ENCODE results near the gene KCNJ3. TPM values are rescaled to one million over a fixed set of nuclear protein-coding genes. Genes with fewer than 3 reads are reported as not detected.

Gene KCNJ3
- total and polyA plus RNA-seq, 4 experiments from 2014 or later: not detected

- no peak overlapping the region for H3K27ac Mint-ChIP-seq
- Histone ChIP-seq H3K4me1 (ENCODE audit: insufficient read depth, low read length) (no peaks in the 10 kb centered on the region), H3K9me3 (ENCODE audit: control insufficient read depth in 1 of 2, low read length in 2 of 2) (no peaks in the 10 kb centered on the region), H3K27ac (ENCODE audit: low read depth, low read length) (no peak overlapping the region), H3K36me3 (ENCODE audit: insufficient read depth, low read length) (no peaks in the 10 kb centered on the region), H3K27me3 (ENCODE audit: insufficient read depth, low read length) (no peaks in the 10 kb centered on the region), H3K4me3 (ENCODE audit: low read length in 2 of 2) (no peak overlapping the region)
- CTCF ChIA-PET (ENCODE audit: partially characterized antibody): no interaction called here
- intact Hi-C loops (cut with micrococcal nuclease): no loop called here
- H3K9me3 Mint-ChIP-seq: peaks cover 0 to 7% (median 2%) of the 10 kb centered on the region in 8 donors
- H3K27me3 Mint-ChIP-seq: no peaks in the 10 kb centered on the region
- POLR2A ChIA-PET (ENCODE audit: partially characterized antibody): no interaction called here
- H3K36me3 Mint-ChIP-seq: no peaks in the 10 kb centered on the region
- H3K4me3 Mint-ChIP-seq: no peak overlapping the region
- DNase-seq: no peak
- no peaks in the 10 kb centered on the region for H3K4me1 Mint-ChIP-seq
Observed at GRCh38 chr2:154724194-154724797, 25.8 kb downstream of the KCNJ3 start.

GRCh38 chr2:154740361-154740760 lies 41.9 kb downstream of the KCNJ3 start:
- no peak overlapping the region for H3K4me3 Mint-ChIP-seq
- H3K27ac Mint-ChIP-seq: no peak overlapping the region
- CTCF ChIA-PET (ENCODE audit: partially characterized antibody): no interaction called here
- Histone ChIP-seq H3K4me3 (ENCODE audit: low read length in 2 of 2) (no peak overlapping the region), H3K4me1 (ENCODE audit: insufficient read depth, low read length) (no peaks in the 10 kb centered on the region), H3K36me3 (ENCODE audit: insufficient read depth, low read length) (no peaks in the 10 kb centered on the region), H3K9me3 (ENCODE audit: control insufficient read depth in 1 of 2, low read length in 2 of 2) (no peaks in the 10 kb centered on the region), H3K27ac (ENCODE audit: low read depth, low read length) (no peak overlapping the region), H3K27me3 (ENCODE audit: insufficient read depth, low read length) (no peaks in the 10 kb centered on the region)
- DNase-seq: no peak
- POLR2A ChIA-PET (ENCODE audit: partially characterized antibody): no interaction called here
- H3K9me3 Mint-ChIP-seq: peaks cover 0 to 15% (median 4%) of the 10 kb centered on the region in 8 donors
- H3K27me3 Mint-ChIP-seq: no peaks in the 10 kb centered on the region
- intact Hi-C loops (cut with micrococcal nuclease): no loop called here
- H3K4me1 Mint-ChIP-seq: no peaks in the 10 kb centered on the region
- H3K36me3 Mint-ChIP-seq: no peaks in the 10 kb centered on the region

- Histone ChIP-seq H3K4me1 (ENCODE audit: insufficient read depth, low read length) (no peaks in the 10 kb centered on the region), H3K27me3 (ENCODE audit: insufficient read depth, low read length) (no peaks in the 10 kb centered on the region), H3K27ac (ENCODE audit: low read depth, low read length) (no peak overlapping the region), H3K36me3 (ENCODE audit: insufficient read depth, low read length) (no peaks in the 10 kb centered on the region), H3K4me3 (ENCODE audit: low read length in 2 of 2) (no peak overlapping the region), H3K9me3 (ENCODE audit: control insufficient read depth in 1 of 2, low read length in 2 of 2) (no peaks in the 10 kb centered on the region)
- Mint-ChIP-seq H3K4me3 (no peak overlapping the region), H3K27ac (no peak overlapping the region), H3K27me3 (no peaks in the 10 kb centered on the region), H3K4me1 (no peaks in the 10 kb centered on the region), H3K9me3 (peaks cover 0 to 7% (median under 1%) of the 10 kb centered on the region in 8 donors), H3K36me3 (no peaks in the 10 kb centered on the region)
- DNase-seq: no peak
- intact Hi-C loops (cut with micrococcal nuclease): no loop called here
- ChIA-PET POLR2A (ENCODE audit: partially characterized antibody) (no interaction called here), CTCF (ENCODE audit: partially characterized antibody) (no interaction called here)
Observed at GRCh38 chr2:154758871-154759270, 60.4 kb downstream of the KCNJ3 start.

GRCh38 chr2:154762638-154763037 lies 64.1 kb downstream of the KCNJ3 start:
- Histone ChIP-seq H3K4me3 (ENCODE audit: low read length in 2 of 2) (no peak overlapping the region), H3K4me1 (ENCODE audit: insufficient read depth, low read length) (no peaks in the 10 kb centered on the region), H3K9me3 (ENCODE audit: control insufficient read depth in 1 of 2, low read length in 2 of 2) (peaks cover 0 to 6% of the 10 kb centered on the region in 2 donors), H3K27me3 (ENCODE audit: insufficient read depth, low read length) (no peaks in the 10 kb centered on the region), H3K27ac (ENCODE audit: low read depth, low read length) (no peak overlapping the region), H3K36me3 (ENCODE audit: insufficient read depth, low read length) (no peaks in the 10 kb centered on the region)
- Mint-ChIP-seq H3K36me3 (no peaks in the 10 kb centered on the region), H3K9me3 (peaks cover 0 to 8% (median 1%) of the 10 kb centered on the region in 8 donors), H3K27me3 (no peaks in the 10 kb centered on the region), H3K27ac (no peak overlapping the region), H3K4me1 (no peaks in the 10 kb centered on the region), H3K4me3 (no peak overlapping the region)
- CTCF ChIA-PET (ENCODE audit: partially characterized antibody): no interaction called here
- DNase-seq: no peak
- POLR2A ChIA-PET (ENCODE audit: partially characterized antibody): no interaction called here
- intact Hi-C loops (cut with micrococcal nuclease): no loop called here

GRCh38 chr2:154771664-154772284 lies 73.3 kb downstream of the KCNJ3 start:
- Mint-ChIP-seq H3K4me1 (no peaks in the 10 kb centered on the region), H3K9me3 (peaks cover 0 to 10% (median 6%) of the 10 kb centered on the region in 8 donors), H3K27me3 (no peaks in the 10 kb centered on the region), H3K4me3 (no peak overlapping the region), H3K36me3 (no peaks in the 10 kb centered on the region), H3K27ac (no peak overlapping the region)
- ChIA-PET CTCF (ENCODE audit: partially characterized antibody) (no interaction called here), POLR2A (ENCODE audit: partially characterized antibody) (no interaction called here)
- intact Hi-C loops (cut with micrococcal nuclease): no loop called here
- H3K9me3 ChIP-seq (ENCODE audit: control insufficient read depth in 1 of 2, low read length in 2 of 2): no peaks in the 10 kb centered on the region
- no peak overlapping the region for H3K4me3 ChIP-seq (ENCODE audit: low read length in 2 of 2)
- DNase-seq: no peak
- H3K27me3 ChIP-seq (ENCODE audit: insufficient read depth, low read length): no peaks in the 10 kb centered on the region
- H3K36me3 ChIP-seq (ENCODE audit: insufficient read depth, low read length): no peaks in the 10 kb centered on the region
- H3K27ac ChIP-seq (ENCODE audit: low read depth, low read length): no peak overlapping the region
- no peaks in the 10 kb centered on the region for H3K4me1 ChIP-seq (ENCODE audit: insufficient read depth, low read length)

- Mint-ChIP-seq H3K27me3 (no peaks in the 10 kb centered on the region), H3K4me1 (no peaks in the 10 kb centered on the region), H3K27ac (no peak overlapping the region), H3K9me3 (peaks cover 0 to 8% (median under 1%) of the 10 kb centered on the region in 8 donors), H3K36me3 (no peaks in the 10 kb centered on the region), H3K4me3 (no peak overlapping the region)
- Histone ChIP-seq H3K27ac (ENCODE audit: low read depth, low read length) (no peak overlapping the region), H3K9me3 (ENCODE audit: control insufficient read depth in 1 of 2, low read length in 2 of 2) (no peaks in the 10 kb centered on the region), H3K27me3 (ENCODE audit: insufficient read depth, low read length) (no peaks in the 10 kb centered on the region), H3K4me1 (ENCODE audit: insufficient read depth, low read length) (no peaks in the 10 kb centered on the region), H3K36me3 (ENCODE audit: insufficient read depth, low read length) (no peaks in the 10 kb centered on the region), H3K4me3 (ENCODE audit: low read length in 2 of 2) (no peak overlapping the region)
- ChIA-PET CTCF (ENCODE audit: partially characterized antibody) (no interaction called here), POLR2A (ENCODE audit: partially characterized antibody) (no interaction called here)
- intact Hi-C loops (cut with micrococcal nuclease): no loop called here
- DNase-seq: no peak
Observed at GRCh38 chr2:154776825-154777224, 78.3 kb downstream of the KCNJ3 start.

- Mint-ChIP-seq H3K9me3 (peaks cover 0 to 9% (median 2%) of the 10 kb centered on the region in 8 donors), H3K36me3 (no peaks in the 10 kb centered on the region), H3K4me1 (no peaks in the 10 kb centered on the region), H3K27ac (no peak overlapping the region), H3K27me3 (no peaks in the 10 kb centered on the region), H3K4me3 (no peak overlapping the region)
- ChIA-PET POLR2A (ENCODE audit: partially characterized antibody) (no interaction called here), CTCF (ENCODE audit: partially characterized antibody) (no interaction called here)
- Histone ChIP-seq H3K36me3 (ENCODE audit: insufficient read depth, low read length) (no peaks in the 10 kb centered on the region), H3K27me3 (ENCODE audit: insufficient read depth, low read length) (no peaks in the 10 kb centered on the region), H3K4me3 (ENCODE audit: low read length in 2 of 2) (no peak overlapping the region), H3K9me3 (ENCODE audit: control insufficient read depth in 1 of 2, low read length in 2 of 2) (no peaks in the 10 kb centered on the region), H3K27ac (ENCODE audit: low read depth, low read length) (no peak overlapping the region), H3K4me1 (ENCODE audit: insufficient read depth, low read length) (no peaks in the 10 kb centered on the region)
- intact Hi-C loops (cut with micrococcal nuclease): no loop called here
- DNase-seq: no peak
Observed at GRCh38 chr2:154794406-154794805, 95.9 kb downstream of the KCNJ3 start.
